Panc1 (cell line): Measurements from ENCODE around the gene SULT2B1. TPM values are rescaled to one million over a fixed set of nuclear protein-coding genes. Genes with fewer than 3 reads are reported as not detected.

Source experiments
- ATAC-seq: fragments of 200-7000 bp; cut with Tn5 transposase; 2 replicates; pipeline ENCODE4 v1.9.1; 2020; ENCODE audit warnings: mild to moderate bottlenecking, moderate library complexity
- BruUV-seq: library from RNA; stranded (reverse); fragments of 400-500 nt; replicated peaks from 2 replicates; lab custom pipeline; 2021; lab: Mats Ljungman, UMichigan
- CTCF ChIA-PET: fragments of 300-600 bp; sonication (Branson Sonifier 250); formaldehyde crosslinking; loops from one replicate; lab custom pipeline; 2022; ENCODE audit warnings: antibody characterized with exemption; lab: Charles Lee
- POLR2A ChIA-PET: fragments of 300-600 bp; sonication (Branson Sonifier 250); formaldehyde crosslinking; loops from one replicate; lab custom pipeline; 2022; ENCODE audit warnings: antibody characterized with exemption; lab: Charles Lee
- DNase-seq: peaks from one replicate; pipeline ENCODE4 v3.0.0-alpha.2; 2010; ENCODE audit warnings: low read depth, low spot score
- H3K27ac ChIP-seq: 2 replicates; pipeline ENCODE4 v1.5.1; 2011; ENCODE audit warnings: mild to moderate bottlenecking, low read length, inconsistent platforms
- H3K27me3 ChIP-seq: fragments of 200-500 bp; sonication (Bioruptor generic); 2 replicates; pipeline ENCODE4 v1.6.0; 2014; ENCODE audit warnings: low read length, inconsistent platforms; ENCODE audit not compliant: control insufficient read depth, insufficient read depth
- H3K36me3 ChIP-seq: fragments of 200-500 bp; sonication (Bioruptor generic); 2 replicates; pipeline ENCODE4 v1.5.1; 2014; ENCODE audit warnings: inconsistent platforms, mild to moderate bottlenecking, low read length, moderate library complexity; ENCODE audit not compliant: control insufficient read depth, insufficient read depth
- H3K4me1 ChIP-seq: 2 replicates; pipeline ENCODE4 v1.5.1; 2011; ENCODE audit warnings: inconsistent platforms, mild to moderate bottlenecking, low read length, moderate library complexity; ENCODE audit not compliant: control insufficient read depth, insufficient read depth
- H3K4me3 ChIP-seq, 2 experiments: 2 replicates each; pipeline ENCODE4 v1.5.1; 2011 to 2012; ENCODE audit warnings: low read depth in 2 of 2, low read length in 2 of 2, mild to moderate bottlenecking in 2 of 2, inconsistent platforms in 1 of 2, moderate library complexity in 1 of 2
- H3K9me3 ChIP-seq: fragments of 200-500 bp; sonication (Bioruptor generic); 2 replicates; pipeline ENCODE4 v1.5.1; 2014; ENCODE audit warnings: low read depth, mild to moderate bottlenecking, inconsistent platforms, low read length, moderate library complexity; ENCODE audit not compliant: control insufficient read depth, insufficient read depth
- CTCF ChIP-seq: fragments of 450-650 bp; IDR thresholded peaks from 2 replicates; pipeline ENCODE4 v1.5.1; 2017; ENCODE audit warnings: mild to moderate bottlenecking
- POLR2AphosphoS5 ChIP-seq: IDR thresholded peaks from 2 replicates; pipeline ENCODE4 v1.6.1; 2012; ENCODE audit warnings: mild to moderate bottlenecking, low read depth, low read length, moderate library complexity
- SIN3A ChIP-seq: IDR thresholded peaks from 2 replicates; pipeline ENCODE4 v1.6.1; 2012; ENCODE audit warnings: low read depth, mild to moderate bottlenecking, low read length, moderate library complexity, borderline replicate concordance; ENCODE audit not compliant: insufficient read depth
- TCF7L2 ChIP-seq: IDR thresholded peaks from 2 replicates; pipeline ENCODE4 v1.6.1; 2011; ENCODE audit warnings: mild to moderate bottlenecking, low read depth, low read length, inconsistent platforms
- in situ Hi-C: cut with HindIII; loops from 2 replicates; pipeline ENCODE4 v1.10.0; 2016; ENCODE audit warnings: low sequenced_read_pairs, low pct_unique_long_range_greater_than_20kb
- intact Hi-C: fragments of 100-400 bp; cut with micrococcal nuclease; formaldehyde crosslinking; loops from one replicate; pipeline ENCODE4 v1.10.0; 2022; ENCODE audit not compliant: unreplicated experiment
- total RNA-seq: library from RNA; stranded (reverse); gene quantifications from one replicate; pipeline ENCODE4 v1.2.1, GENCODE V29; 2021; ENCODE audit not compliant: unreplicated experiment
- TF ChIP-seq, protein P1 (sequence below), 2 experiments: IDR thresholded peaks; 2 replicates each; pipeline ENCODE4 v1.6.1; 2011 to 2012; ENCODE audit warnings: low read depth in 2 of 2, control low read depth in 1 of 2, low read length in 1 of 2, mild to moderate bottlenecking in 1 of 2, moderate library complexity in 1 of 2; ENCODE audit not compliant: insufficient read depth in 1 of 2

SULT2B1 gene
- total RNA-seq, 1 experiment from 2014 or later, result 3.6 TPM

GRCh38 chr19:48648134-48648533 lies 96.2 kb downstream of the SULT2B1 start:
- ATAC-seq (no peak), DNase-seq (no peak)
- H3K27ac ChIP-seq, result no peak overlapping the region
- no peak overlapping the region for H3K4me3 ChIP-seq
- CTCF ChIA-PET, result interaction anchor here (0.6 kb wide), 1 partner anchor 65 kb away, joined by 5 read pairs; no protein-coding TSS in a partner anchor
- H3K27me3 ChIP-seq, result no peaks in the 10 kb centered on the region
- in situ Hi-C loops, result no loop called here
- H3K9me3 ChIP-seq, result no peaks in the 10 kb centered on the region
- POLR2A ChIA-PET, result no interaction called here
- TF ChIP-seq CTCF, result no peak
- TF ChIP-seq, protein P1, sequence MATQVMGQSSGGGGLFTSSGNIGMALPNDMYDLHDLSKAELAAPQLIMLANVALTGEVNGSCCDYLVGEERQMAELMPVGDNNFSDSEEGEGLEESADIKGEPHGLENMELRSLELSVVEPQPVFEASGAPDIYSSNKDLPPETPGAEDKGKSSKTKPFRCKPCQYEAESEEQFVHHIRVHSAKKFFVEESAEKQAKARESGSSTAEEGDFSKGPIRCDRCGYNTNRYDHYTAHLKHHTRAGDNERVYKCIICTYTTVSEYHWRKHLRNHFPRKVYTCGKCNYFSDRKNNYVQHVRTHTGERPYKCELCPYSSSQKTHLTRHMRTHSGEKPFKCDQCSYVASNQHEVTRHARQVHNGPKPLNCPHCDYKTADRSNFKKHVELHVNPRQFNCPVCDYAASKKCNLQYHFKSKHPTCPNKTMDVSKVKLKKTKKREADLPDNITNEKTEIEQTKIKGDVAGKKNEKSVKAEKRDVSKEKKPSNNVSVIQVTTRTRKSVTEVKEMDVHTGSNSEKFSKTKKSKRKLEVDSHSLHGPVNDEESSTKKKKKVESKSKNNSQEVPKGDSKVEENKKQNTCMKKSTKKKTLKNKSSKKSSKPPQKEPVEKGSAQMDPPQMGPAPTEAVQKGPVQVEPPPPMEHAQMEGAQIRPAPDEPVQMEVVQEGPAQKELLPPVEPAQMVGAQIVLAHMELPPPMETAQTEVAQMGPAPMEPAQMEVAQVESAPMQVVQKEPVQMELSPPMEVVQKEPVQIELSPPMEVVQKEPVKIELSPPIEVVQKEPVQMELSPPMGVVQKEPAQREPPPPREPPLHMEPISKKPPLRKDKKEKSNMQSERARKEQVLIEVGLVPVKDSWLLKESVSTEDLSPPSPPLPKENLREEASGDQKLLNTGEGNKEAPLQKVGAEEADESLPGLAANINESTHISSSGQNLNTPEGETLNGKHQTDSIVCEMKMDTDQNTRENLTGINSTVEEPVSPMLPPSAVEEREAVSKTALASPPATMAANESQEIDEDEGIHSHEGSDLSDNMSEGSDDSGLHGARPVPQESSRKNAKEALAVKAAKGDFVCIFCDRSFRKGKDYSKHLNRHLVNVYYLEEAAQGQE (IDR thresholded peaks at IDR 0.05; ENCODE audit: insufficient read depth in 1 of 2, low read depth in 2 of 2, low read length in 1 of 2), result no peak
- TF ChIP-seq POLR2AphosphoS5, result no peak
- no peak for TF ChIP-seq SIN3A
- TF ChIP-seq TCF7L2, result no peak
- BruUV-seq, result no TSS peak
- no peaks in the 10 kb centered on the region for H3K36me3 ChIP-seq
- peaks cover 2% of the 10 kb centered on the region; the same call in 1 of the 2 replicates for H3K4me1 ChIP-seq
- intact Hi-C loops, result no loop called here

Other genes starting within 250 kb of the SULT2B1 start
- 171 TPM for gene EMP3, start 226.6 kb upstream of the SULT2B1 start, total RNA-seq
- 6.6 TPM for gene TMEM143, start 188.2 kb upstream of the SULT2B1 start, total RNA-seq
- 0.39 TPM for gene SYNGR4, start 187.8 kb upstream of the SULT2B1 start, total RNA-seq
- gene KDELR1, start 160.6 kb upstream of the SULT2B1 start, total RNA-seq, result 111 TPM
- gene GRIN2D, start 158.5 kb upstream of the SULT2B1 start, total RNA-seq, result 6.2 TPM
- gene GRWD1, start 106.2 kb upstream of the SULT2B1 start, total RNA-seq, result 56.7 TPM
- 2.9 TPM for gene KCNJ14, start 96.6 kb upstream of the SULT2B1 start, total RNA-seq
- 53.4 TPM for gene CYTH2, start 82.8 kb upstream of the SULT2B1 start, total RNA-seq
- gene LMTK3, start 40.3 kb upstream of the SULT2B1 start, total RNA-seq, result 10.6 TPM
- gene SPACA4, start 54.6 kb downstream of the SULT2B1 start, total RNA-seq, result not detected
- gene FAM83E, start 62.9 kb downstream of the SULT2B1 start, total RNA-seq, result 1.0 TPM
- 670 TPM for gene RPL18, start 67.0 kb downstream of the SULT2B1 start, total RNA-seq
- gene SPHK2, start 67.3 kb downstream of the SULT2B1 start, total RNA-seq, result 19.5 TPM
- gene DBP, start 85.2 kb downstream of the SULT2B1 start, total RNA-seq, result 7.4 TPM
- 12.6 TPM for gene CA11, start 94.0 kb downstream of the SULT2B1 start, total RNA-seq
- 0.23 TPM for gene NTN5, start 120.8 kb downstream of the SULT2B1 start, total RNA-seq
- 0.08 TPM for gene FUT2, start 143.8 kb downstream of the SULT2B1 start, total RNA-seq
- 3.3 TPM for gene MAMSTR, start 167.6 kb downstream of the SULT2B1 start, total RNA-seq
- gene RASIP1, start 188.4 kb downstream of the SULT2B1 start, total RNA-seq, result 0.41 TPM
- not detected for gene IZUMO1, start 194.7 kb downstream of the SULT2B1 start, total RNA-seq
- 0.13 TPM for gene FUT1, start 200.5 kb downstream of the SULT2B1 start, total RNA-seq
- gene FGF21, start 203.4 kb downstream of the SULT2B1 start, total RNA-seq, result not detected